ENCODE data around the gene CNN2. TPM values are rescaled to one million over a fixed set of nuclear protein-coding genes. Genes with fewer than 3 reads are reported as not detected.

CNN2 gene
- total RNA-seq, 1 donor from 2014 or later, result 76.1 TPM

GRCh38 chr19:1017115-1017905, 9.1 kb upstream of the CNN2 start:
- H3K4me1 ChIP-seq, result peaks cover 69% of the 10 kb centered on the region
- intact Hi-C loops (cut with DNase I), result no loop called here
- H3K36me3 ChIP-seq, result peaks cover 0 to 8% of the 10 kb centered on the region in 2 donors
- no peak for TF ChIP-seq POLR2A (IDR thresholded peaks at IDR 0.05)
- no peak for TF ChIP-seq POLR2AphosphoS5 (IDR thresholded peaks at IDR 0.05; ENCODE audit: insufficient read depth in 1 of 2, low read depth in 1 of 2)
- no peak for TF ChIP-seq CTCF (IDR thresholded peaks at IDR 0.05)
- H3K9me3 ChIP-seq, result no peaks in the 10 kb centered on the region
- H3K27ac ChIP-seq, result peak overlapping the region; percentile 76
- H3K27me3 ChIP-seq, result no peaks in the 10 kb centered on the region
- peak overlapping the region; percentile 3 to 21 for H3K4me3 ChIP-seq
- DNase-seq (ENCODE audit: extremely low spot score in 2 of 2), result no peak

- TF ChIP-seq CTCF (IDR thresholded peaks at IDR 0.05) (no peak), POLR2A (IDR thresholded peaks at IDR 0.05) (no peak), POLR2AphosphoS5 (IDR thresholded peaks at IDR 0.05; ENCODE audit: insufficient read depth in 1 of 2, low read depth in 1 of 2) (no peak)
- Histone ChIP-seq H3K27me3 (no peaks in the 10 kb centered on the region), H3K9me3 (no peaks in the 10 kb centered on the region), H3K4me3 (no peak overlapping the region), H3K36me3 (peaks cover 0 to 2% of the 10 kb centered on the region in 2 donors), H3K27ac (peak overlapping the region; percentile 76), H3K4me1 (peaks cover 72% of the 10 kb centered on the region)
- DNase-seq (ENCODE audit: extremely low spot score in 2 of 2), result no peak
- intact Hi-C loops (cut with DNase I), result no loop called here
These were observed 8.5 kb upstream of the CNN2 start for GRCh38 chr19:1017906-1018305.

GRCh38 chr19:1018393-1018792, 8.0 kb upstream of the CNN2 start:
- no peaks in the 10 kb centered on the region for H3K27me3 ChIP-seq
- no peak overlapping the region for H3K4me3 ChIP-seq
- H3K27ac ChIP-seq, result peak overlapping the region; percentile 76
- intact Hi-C loops (cut with DNase I), result no loop called here
- H3K4me1 ChIP-seq, result peaks cover 72% of the 10 kb centered on the region
- H3K9me3 ChIP-seq, result no peaks in the 10 kb centered on the region
- no peak for TF ChIP-seq POLR2AphosphoS5 (IDR thresholded peaks at IDR 0.05; ENCODE audit: insufficient read depth in 1 of 2, low read depth in 1 of 2)
- DNase-seq (ENCODE audit: extremely low spot score in 2 of 2), result no peak
- no peaks in the 10 kb centered on the region for H3K36me3 ChIP-seq

- Histone ChIP-seq H3K27me3 (no peaks in the 10 kb centered on the region), H3K4me1 (peaks cover 72% of the 10 kb centered on the region), H3K4me3 (peak overlapping the region; percentile 86 to 87), H3K9me3 (no peaks in the 10 kb centered on the region), H3K36me3 (no peaks in the 10 kb centered on the region), H3K27ac (peak overlapping the region; percentile 97)
- DNase-seq (ENCODE audit: extremely low spot score in 2 of 2), result no peak
- intact Hi-C loops (cut with DNase I), result no loop called here
- TF ChIP-seq POLR2A (IDR thresholded peaks at IDR 0.05) (no peak), POLR2AphosphoS5 (IDR thresholded peaks at IDR 0.05; ENCODE audit: insufficient read depth in 1 of 2, low read depth in 1 of 2) (no peak), CTCF (IDR thresholded peaks at IDR 0.05) (no peak)
These were observed 7.3 kb upstream of the CNN2 start for GRCh38 chr19:1018932-1019615.

- Histone ChIP-seq H3K4me3 (peak overlapping the region; percentile 86 to 87), H3K4me1 (peaks cover 68% of the 10 kb centered on the region), H3K27me3 (no peaks in the 10 kb centered on the region), H3K27ac (peak overlapping the region; percentile 97), H3K9me3 (no peaks in the 10 kb centered on the region), H3K36me3 (no peaks in the 10 kb centered on the region)
- DNase-seq (ENCODE audit: extremely low spot score in 2 of 2), result no peak
- intact Hi-C loops (cut with DNase I), result no loop called here
- TF ChIP-seq CTCF (IDR thresholded peaks at IDR 0.05) (no peak), POLR2AphosphoS5 (IDR thresholded peaks at IDR 0.05; ENCODE audit: insufficient read depth in 1 of 2, low read depth in 1 of 2) (no peak), POLR2A (IDR thresholded peaks at IDR 0.05) (no peak)
These were observed 6.8 kb upstream of the CNN2 start for GRCh38 chr19:1019616-1019961.

All from vagina (tissue), 2 donors.